ENCODE results near the gene OPRM1. TPM values are rescaled to one million over a fixed set of nuclear protein-coding genes. Genes with fewer than 3 reads are reported as not detected.
"Not testable (repeated sequence)": the region's sequence is repeated elsewhere in the genome, so short reads cannot be mapped to it uniquely, and the experiment has no call there.

The OPRM1 gene
- total RNA-seq, 2 experiments from 2014 or later: not detected

GRCh38 chr6:154196333-154196885 is 157.4 kb downstream of the OPRM1 start:
- H3K27me3 Mint-ChIP-seq: no peaks in the 10 kb centered on the region
- peaks cover 11% of the 10 kb centered on the region for H3K9me3 Mint-ChIP-seq
- no peak overlapping the region for H3K27ac Mint-ChIP-seq
- no peak for DNase-seq
- no peak overlapping the region for H3K4me3 Mint-ChIP-seq
- peaks cover 61% of the 10 kb centered on the region for H3K36me3 Mint-ChIP-seq
- peaks cover 42% of the 10 kb centered on the region for H3K4me1 Mint-ChIP-seq

DNA sequence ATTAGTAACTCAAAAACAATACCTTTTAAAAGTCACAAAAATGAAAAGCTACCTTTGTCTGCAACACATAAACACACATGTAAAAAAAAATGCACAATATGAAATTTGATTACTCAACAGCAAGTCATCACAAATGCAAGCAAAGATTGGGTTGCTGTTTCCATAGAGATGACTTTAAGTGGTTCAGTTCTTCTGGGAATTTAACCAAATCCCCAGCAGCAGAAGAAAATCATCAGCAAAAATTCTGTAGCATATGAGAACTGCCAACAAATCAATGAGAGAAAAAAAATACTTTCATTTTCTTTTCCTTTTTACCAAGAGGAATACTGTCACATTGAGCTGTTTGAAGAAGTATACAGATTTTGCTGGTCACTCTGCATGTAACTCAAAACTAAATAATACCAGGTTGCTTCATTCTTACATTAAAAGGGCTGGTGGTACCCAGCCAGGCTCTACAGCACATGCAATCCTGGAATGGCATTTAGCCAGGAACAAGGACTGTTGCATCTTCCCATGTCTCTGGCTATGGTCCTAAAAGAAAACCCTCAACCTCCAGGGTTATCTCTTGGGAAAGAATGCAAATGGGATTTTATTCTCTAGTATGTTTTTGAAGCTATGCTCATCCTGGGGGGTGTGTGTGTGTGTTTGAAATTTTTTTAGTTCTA is 158.3 kb downstream of the OPRM1 start:
- no peak overlapping the region for H3K4me3 Mint-ChIP-seq
- no peak overlapping the region for H3K27ac Mint-ChIP-seq
- no peaks in the 10 kb centered on the region for H3K27me3 Mint-ChIP-seq
- peaks cover 46% of the 10 kb centered on the region for H3K4me1 Mint-ChIP-seq
- peaks cover 10% of the 10 kb centered on the region for H3K9me3 Mint-ChIP-seq
- peaks cover 61% of the 10 kb centered on the region for H3K36me3 Mint-ChIP-seq
- no peak for DNase-seq

GRCh38 chr6:154201688-154202087 is 162.6 kb downstream of the OPRM1 start:
- not testable (repeated sequence) for H3K27me3 Mint-ChIP-seq, H3K9me3 Mint-ChIP-seq, DNase-seq, H3K4me3 Mint-ChIP-seq
- peak overlapping the region; percentile 6 for H3K27ac Mint-ChIP-seq
- peaks cover 52% of the 10 kb centered on the region for H3K4me1 Mint-ChIP-seq
- H3K36me3 Mint-ChIP-seq: peaks cover 63% of the 10 kb centered on the region

- H3K4me1 Mint-ChIP-seq: peaks cover 48% of the 10 kb centered on the region
- H3K9me3 Mint-ChIP-seq: peaks cover 3% of the 10 kb centered on the region
- no peak for DNase-seq
- no peaks in the 10 kb centered on the region for H3K27me3 Mint-ChIP-seq
- H3K36me3 Mint-ChIP-seq: peaks cover 66% of the 10 kb centered on the region
- no peak overlapping the region for H3K27ac Mint-ChIP-seq
- no peak overlapping the region for H3K4me3 Mint-ChIP-seq
Measured at GRCh38 chr6:154202339-154202738, 163.3 kb downstream of the OPRM1 start.

DNA sequence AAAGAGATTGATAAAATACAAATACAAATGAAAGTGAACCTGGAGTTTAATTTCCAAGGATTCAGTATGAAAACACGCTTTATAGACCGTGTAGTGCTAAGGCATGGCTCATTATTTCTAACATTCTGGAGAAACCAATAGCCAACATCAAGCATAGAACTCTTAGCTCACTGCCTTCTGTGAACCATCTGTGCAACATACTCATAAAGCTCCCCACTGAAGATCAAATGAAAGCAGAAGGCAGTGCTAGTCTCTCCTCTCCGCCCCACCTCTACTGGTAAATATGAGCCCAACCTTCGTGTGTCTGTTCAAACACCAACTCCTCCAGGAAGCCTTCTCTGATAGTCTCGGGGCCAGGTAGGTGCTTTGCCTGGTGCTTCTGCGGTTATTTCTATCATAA is 163.9 kb downstream of the OPRM1 start:
- Mint-ChIP-seq H3K27ac (no peak overlapping the region), H3K4me1 (peaks cover 42% of the 10 kb centered on the region)
- no peak for DNase-seq

GRCh38 chr6:154206141-154206540 is 167.1 kb downstream of the OPRM1 start:
- Mint-ChIP-seq H3K9me3 (peaks cover 3% of the 10 kb centered on the region), H3K36me3 (peaks cover 59% of the 10 kb centered on the region), H3K27me3 (no peaks in the 10 kb centered on the region), H3K27ac (no peak overlapping the region), H3K4me3 (no peak overlapping the region), H3K4me1 (peaks cover 38% of the 10 kb centered on the region)
- no peak for DNase-seq

More for the DNA sequence above, 163.9 kb downstream of the OPRM1 start:
- H3K36me3 Mint-ChIP-seq: peaks cover 71% of the 10 kb centered on the region
- H3K4me3 Mint-ChIP-seq: no peak overlapping the region
- H3K9me3 Mint-ChIP-seq: peaks cover 3% of the 10 kb centered on the region
- no peaks in the 10 kb centered on the region for H3K27me3 Mint-ChIP-seq

DNA sequence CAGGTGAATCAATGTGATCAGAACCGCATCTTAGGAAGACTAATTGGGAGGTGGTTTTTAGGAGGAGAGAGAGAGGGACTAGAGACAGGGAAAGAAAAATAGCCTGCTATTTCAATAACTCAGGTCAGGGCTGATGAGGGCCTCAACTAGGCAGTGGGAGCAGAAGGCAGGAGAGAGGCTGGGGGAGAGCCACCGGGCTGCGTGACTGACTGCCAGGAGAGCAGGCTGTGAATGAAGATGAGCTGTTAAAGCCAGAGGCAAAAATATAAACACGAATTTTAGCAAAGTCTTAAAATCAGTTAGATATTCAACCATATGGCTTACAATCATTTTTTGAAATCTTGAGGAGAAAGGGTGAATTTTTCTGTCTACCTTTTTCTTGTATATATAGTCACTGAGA is 168.0 kb downstream of the OPRM1 start:
- Mint-ChIP-seq H3K9me3 (peaks cover 3% of the 10 kb centered on the region), H3K4me3 (no peak overlapping the region), H3K4me1 (peaks cover 32% of the 10 kb centered on the region), H3K36me3 (peaks cover 56% of the 10 kb centered on the region), H3K27me3 (no peaks in the 10 kb centered on the region), H3K27ac (no peak overlapping the region)
- DNase-seq: no peak

- peaks cover 51% of the 10 kb centered on the region for H3K36me3 Mint-ChIP-seq
- no peak overlapping the region for H3K27ac Mint-ChIP-seq
- H3K9me3 Mint-ChIP-seq: no peaks in the 10 kb centered on the region
- no peak for DNase-seq
- H3K4me1 Mint-ChIP-seq: peaks cover 28% of the 10 kb centered on the region
- H3K27me3 Mint-ChIP-seq: no peaks in the 10 kb centered on the region
- no peak overlapping the region for H3K4me3 Mint-ChIP-seq
Measured at GRCh38 chr6:154209555-154209954, 170.5 kb downstream of the OPRM1 start.

DNA sequence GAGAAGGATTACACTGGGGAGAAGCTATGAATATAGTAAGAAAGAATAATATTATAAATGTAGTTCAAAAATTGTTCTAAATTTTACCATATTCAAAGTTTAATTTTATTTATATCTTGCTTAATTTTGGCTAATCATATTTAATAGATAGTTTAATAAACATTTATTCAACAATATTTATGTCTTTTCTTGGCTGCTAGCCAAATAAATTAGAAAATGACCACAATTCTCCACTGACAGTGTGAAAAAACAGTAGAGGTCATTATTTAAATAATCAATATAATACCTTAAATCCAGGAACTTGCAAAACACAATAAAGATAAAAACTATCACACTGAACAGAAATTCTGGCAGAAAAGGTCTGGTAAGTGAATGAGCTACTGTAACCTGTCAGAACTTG is 171.6 kb downstream of the OPRM1 start:
- Mint-ChIP-seq H3K27me3 (no peaks in the 10 kb centered on the region), H3K36me3 (peaks cover 45% of the 10 kb centered on the region), H3K4me1 (peaks cover 26% of the 10 kb centered on the region), H3K4me3 (no peak overlapping the region), H3K9me3 (no peaks in the 10 kb centered on the region), H3K27ac (no peak overlapping the region)
- DNase-seq: no peak

GRCh38 chr6:154213782-154214181 is 174.7 kb downstream of the OPRM1 start:
- no peaks in the 10 kb centered on the region for H3K9me3 Mint-ChIP-seq
- peaks cover 32% of the 10 kb centered on the region for H3K36me3 Mint-ChIP-seq
- no peaks in the 10 kb centered on the region for H3K27me3 Mint-ChIP-seq

DNA sequence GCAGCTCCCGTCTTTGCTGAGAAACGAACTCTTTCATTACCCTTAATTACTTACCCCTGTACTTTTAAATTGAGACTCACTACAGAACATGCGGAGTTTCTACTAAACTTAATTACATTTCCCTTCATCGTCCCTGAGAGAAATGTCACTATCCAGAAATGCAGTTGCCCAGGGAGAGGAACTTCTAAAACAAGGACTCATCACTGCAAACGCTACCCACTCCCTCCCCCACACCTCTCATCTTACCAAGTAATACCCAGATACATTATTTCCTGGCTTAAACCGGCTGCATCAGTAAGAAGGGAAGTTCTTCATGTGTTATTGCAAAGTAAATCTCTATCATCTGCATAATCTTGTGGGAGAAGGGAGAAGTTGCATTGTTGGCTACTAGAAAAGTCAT is 179.3 kb downstream of the OPRM1 start:
- Mint-ChIP-seq H3K4me3 (peak overlapping the region; percentile 43), H3K9me3 (no peaks in the 10 kb centered on the region), H3K27ac (peak overlapping the region; percentile 73), H3K4me1 (peaks cover 43% of the 10 kb centered on the region), H3K36me3 (peaks cover 34% of the 10 kb centered on the region), H3K27me3 (no peaks in the 10 kb centered on the region)
- DNase-seq: no peak

More at GRCh38 chr6:154213782-154214181, 174.7 kb downstream of the OPRM1 start:
- no peak for DNase-seq
- H3K4me3 Mint-ChIP-seq: no peak overlapping the region
- peaks cover 34% of the 10 kb centered on the region for H3K4me1 Mint-ChIP-seq
- peak overlapping the region; percentile 17 for H3K27ac Mint-ChIP-seq

DNA sequence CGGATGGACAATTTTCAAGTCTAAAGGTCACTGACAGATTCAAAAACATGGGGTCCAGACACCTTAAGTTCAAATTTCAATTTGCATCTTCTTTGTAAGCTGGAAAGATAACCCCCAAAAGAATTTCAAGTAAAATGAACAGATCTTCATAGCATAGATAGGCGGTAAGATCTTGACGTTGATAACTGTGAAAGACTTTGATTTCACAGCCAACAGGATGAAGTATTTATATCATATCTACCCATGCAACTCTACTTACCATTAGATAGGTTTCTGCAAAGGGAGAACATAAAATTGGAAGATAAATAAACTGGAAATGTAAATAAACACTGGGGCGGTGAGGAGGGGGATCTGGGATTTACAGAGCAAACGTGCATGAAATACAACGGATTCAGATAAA is 179.7 kb downstream of the OPRM1 start:
- peaks cover 37% of the 10 kb centered on the region for H3K36me3 Mint-ChIP-seq
- no peaks in the 10 kb centered on the region for H3K9me3 Mint-ChIP-seq
- H3K4me3 Mint-ChIP-seq: peak overlapping the region; percentile 57
- H3K27me3 Mint-ChIP-seq: no peaks in the 10 kb centered on the region
- DNase-seq: no peak
- H3K27ac Mint-ChIP-seq: peak overlapping the region; percentile 55
- peaks cover 43% of the 10 kb centered on the region for H3K4me1 Mint-ChIP-seq

DNA sequence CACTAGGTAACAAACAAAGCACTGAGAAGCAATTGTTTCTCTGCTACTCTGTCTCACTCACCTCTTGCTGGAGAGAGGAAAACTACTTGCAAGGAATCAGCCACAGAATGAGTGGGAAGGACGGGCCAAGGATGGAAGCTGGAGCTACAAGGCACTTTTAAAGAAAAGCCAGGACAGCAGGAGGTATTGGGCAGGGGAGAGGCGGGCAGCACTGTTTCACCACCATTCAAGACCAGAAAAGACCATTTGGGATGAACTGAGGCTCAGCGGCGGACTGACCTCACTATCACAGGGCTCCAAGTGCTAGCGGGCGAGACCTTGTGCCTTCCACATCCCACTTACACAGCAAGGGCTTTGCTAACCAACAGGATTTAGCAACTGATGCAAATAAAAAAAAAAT is 180.2 kb downstream of the OPRM1 start:
- H3K27ac Mint-ChIP-seq: peak overlapping the region; percentile 55
- H3K4me3 Mint-ChIP-seq: peak overlapping the region; percentile 57
- no peaks in the 10 kb centered on the region for H3K27me3 Mint-ChIP-seq
- H3K36me3 Mint-ChIP-seq: peaks cover 35% of the 10 kb centered on the region
- no peaks in the 10 kb centered on the region for H3K9me3 Mint-ChIP-seq
- peaks cover 42% of the 10 kb centered on the region for H3K4me1 Mint-ChIP-seq
- DNase-seq: no peak

DNA sequence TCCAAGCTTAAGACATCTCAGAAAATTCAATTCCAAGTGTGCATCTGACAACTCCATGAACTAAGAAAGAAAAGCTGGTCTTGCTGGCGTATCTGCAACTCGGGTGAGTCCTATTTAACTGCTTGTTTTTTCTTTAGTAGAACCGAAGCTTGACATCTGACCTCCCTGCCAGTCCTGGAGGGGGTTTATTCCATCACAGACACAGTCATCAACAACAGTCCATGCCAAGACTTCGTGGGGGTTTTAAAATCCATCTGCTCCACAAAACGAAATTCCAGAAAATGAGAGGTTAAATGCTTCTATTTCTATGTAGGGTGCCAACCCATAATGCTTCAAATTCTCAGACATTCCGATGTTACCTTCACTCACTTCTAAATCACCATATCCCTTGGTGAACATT is 183.7 kb downstream of the OPRM1 start:
- Mint-ChIP-seq H3K4me3 (no peak overlapping the region), H3K4me1 (peaks cover 56% of the 10 kb centered on the region), H3K27me3 (no peaks in the 10 kb centered on the region), H3K9me3 (peaks cover 4% of the 10 kb centered on the region), H3K36me3 (peaks cover 47% of the 10 kb centered on the region), H3K27ac (no peak overlapping the region)
- no peak for DNase-seq

DNA sequence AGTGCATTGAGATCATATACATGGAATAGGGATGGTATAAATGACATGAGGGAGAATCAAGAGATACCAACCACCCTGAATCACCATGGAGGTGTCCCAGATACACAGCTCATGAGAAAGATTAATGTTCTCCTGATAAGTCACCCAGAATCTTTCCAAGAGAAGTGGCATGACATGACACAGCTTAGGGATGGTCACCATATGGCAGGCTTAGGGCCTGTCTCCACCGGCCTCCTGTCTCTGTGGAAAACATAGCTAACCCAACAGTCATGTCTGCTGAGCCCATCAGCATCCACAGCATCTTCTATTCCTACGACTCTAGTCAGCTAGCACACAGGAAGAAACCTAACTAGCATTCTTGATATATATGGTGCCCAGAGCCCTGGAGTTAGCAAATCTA is 184.3 kb downstream of the OPRM1 start:
- Mint-ChIP-seq H3K27me3 (no peaks in the 10 kb centered on the region), H3K4me1 (peaks cover 52% of the 10 kb centered on the region), H3K36me3 (peaks cover 43% of the 10 kb centered on the region), H3K9me3 (peaks cover 4% of the 10 kb centered on the region), H3K4me3 (no peak overlapping the region), H3K27ac (peak overlapping the region; percentile 64)
- no peak for DNase-seq

DNA sequence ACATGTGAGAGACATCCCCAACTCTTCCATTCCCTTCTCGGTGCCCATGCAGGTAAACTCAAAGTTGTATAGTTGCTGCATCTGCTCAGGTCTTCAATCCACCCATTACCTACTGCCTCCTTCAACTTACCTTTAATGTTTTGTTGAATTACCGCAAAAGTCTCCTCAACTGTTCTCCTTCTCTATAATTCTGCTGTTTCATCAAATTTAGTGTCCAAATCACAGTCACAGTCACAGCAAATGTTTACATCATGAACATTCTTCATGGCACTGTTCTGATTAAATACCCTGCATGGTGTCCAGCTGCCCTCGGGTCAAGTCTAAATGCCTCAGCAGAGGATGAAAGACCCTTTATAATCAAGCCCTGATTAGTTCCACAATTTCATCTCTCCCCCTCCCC is 187.4 kb downstream of the OPRM1 start:
- Mint-ChIP-seq H3K27me3 (no peaks in the 10 kb centered on the region), H3K9me3 (peaks cover 4% of the 10 kb centered on the region), H3K4me3 (no peak overlapping the region), H3K4me1 (peaks cover 58% of the 10 kb centered on the region), H3K36me3 (peaks cover 43% of the 10 kb centered on the region), H3K27ac (peak overlapping the region; percentile 18)
- DNase-seq: no peak
